Liver (tissue), 9 donors: Measurements from ENCODE around the gene SPTBN5. TPM values are rescaled to one million over a fixed set of nuclear protein-coding genes. Genes with fewer than 3 reads are reported as not detected.

Source experiments
- DNase-seq: peaks from one replicate; pipeline ENCODE4 v3.0.0-alpha.2; 2017; ENCODE audit warnings: low spot score
- H3K27ac ChIP-seq, 2 donors: one replicate each; pipeline ENCODE4 v1.7.0; 2013; ENCODE audit warnings: inconsistent platforms in 2 of 2, low read length in 2 of 2, control low read depth in 1 of 2, low read depth in 1 of 2, mild to moderate bottlenecking in 1 of 2
- H3K27me3 ChIP-seq, 4 donors: one replicate each; pipeline versions ENCODE4 v1.6.1 to v1.7.0; 2013; ENCODE audit warnings: low read length in 3 of 4, inconsistent platforms in 1 of 4, mild to moderate bottlenecking in 1 of 4, moderate library complexity in 1 of 4; ENCODE audit not compliant: control insufficient read depth in 4 of 4, insufficient read depth in 4 of 4
- H3K36me3 ChIP-seq, 4 donors: one replicate each; pipeline versions ENCODE4 v1.6.1 to v1.7.0; 2013; ENCODE audit warnings: low read length in 3 of 4, mild to moderate bottlenecking in 3 of 4, low read depth in 1 of 4, moderate library complexity in 1 of 4; ENCODE audit not compliant: control insufficient read depth in 4 of 4, insufficient read depth in 3 of 4
- H3K4me1 ChIP-seq, 4 donors: one replicate each; pipeline versions ENCODE4 v1.6.1 to v1.7.0; 2013; ENCODE audit warnings: low read length in 3 of 4, mild to moderate bottlenecking in 3 of 4, moderate library complexity in 1 of 4; ENCODE audit not compliant: control insufficient read depth in 4 of 4, insufficient read depth in 4 of 4
- H3K4me3 ChIP-seq, 3 donors: one replicate each; pipeline versions ENCODE4 v1.6.1 to v1.7.0; 2013; ENCODE audit warnings: low read length in 3 of 3, control low read depth in 1 of 3, low read depth in 1 of 3, mild to moderate bottlenecking in 1 of 3
- H3K9ac ChIP-seq, 2 donors: one replicate each; pipeline ENCODE4 v1.7.0; 2013; ENCODE audit warnings: low read length in 2 of 2, mild to moderate bottlenecking in 2 of 2, moderate library complexity in 2 of 2, control low read depth in 1 of 2, low read depth in 1 of 2
- H3K9me3 ChIP-seq, 4 donors: one replicate each; pipeline versions ENCODE4 v1.6.1 to v1.7.0; 2013; ENCODE audit warnings: low read length in 3 of 4; ENCODE audit not compliant: control insufficient read depth in 4 of 4
- CTCF ChIP-seq: fragments of 150-350 bp; IDR thresholded peaks from 2 replicates; pipeline ENCODE4 v1.5.1; 2017; ENCODE audit warnings: improper control_type of control experiment, low read depth, low read length; ENCODE audit not compliant: missing input control
- EGR1 ChIP-seq, 2 donors: IDR thresholded peaks; 2 replicates each; pipeline ENCODE4 v1.6.1; 2016 to 2018; ENCODE audit warnings: antibody characterized with exemption in 2 of 2, low read depth in 2 of 2
- FOXA1 ChIP-seq: IDR thresholded peaks from 2 replicates; pipeline ENCODE4 v1.6.1; 2016; ENCODE audit warnings: antibody characterized with exemption
- FOXA2 ChIP-seq: IDR thresholded peaks from 2 replicates; pipeline ENCODE4 v1.6.1; 2016; ENCODE audit warnings: antibody characterized with exemption
- GABPA ChIP-seq, 2 donors: IDR thresholded peaks in 1 of 2; conservative IDR thresholded peaks in 1 of 2; 2 replicates each; pipeline ENCODE4 v1.6.1; 2016; ENCODE audit warnings: antibody characterized with exemption in 2 of 2, mild to moderate bottlenecking in 1 of 2, moderate library complexity in 1 of 2
- HNF4A ChIP-seq, 2 donors: conservative IDR thresholded peaks; 2 replicates each; pipeline ENCODE4 v1.6.1; 2016; ENCODE audit warnings: antibody characterized with exemption in 2 of 2, mild to moderate bottlenecking in 2 of 2
- HNF4G ChIP-seq: IDR thresholded peaks from 2 replicates; pipeline ENCODE4 v1.6.1; 2016; ENCODE audit warnings: antibody characterized with exemption
- JUND ChIP-seq, 2 donors: IDR thresholded peaks; 2 replicates each; pipeline ENCODE4 v1.6.1; 2016; ENCODE audit warnings: antibody characterized with exemption in 2 of 2
- MAX ChIP-seq: IDR thresholded peaks from 2 replicates; pipeline ENCODE4 v1.6.1; 2016; ENCODE audit warnings: antibody characterized with exemption
- NR2F2 ChIP-seq: IDR thresholded peaks from 2 replicates; pipeline ENCODE4 v1.6.1; 2016; ENCODE audit warnings: antibody characterized with exemption
- RAD21 ChIP-seq, 2 donors: IDR thresholded peaks; 2 replicates each; pipeline ENCODE4 v1.6.1; 2016; ENCODE audit warnings: antibody characterized with exemption in 2 of 2, mild to moderate bottlenecking in 2 of 2
- REST ChIP-seq: IDR thresholded peaks from 2 replicates; pipeline ENCODE4 v1.6.1; 2016; ENCODE audit warnings: antibody characterized with exemption, mild to moderate bottlenecking
- RXRA ChIP-seq, 2 donors: IDR thresholded peaks; 2 replicates each; pipeline ENCODE4 v1.6.1; 2017 to 2018; ENCODE audit warnings: antibody characterized with exemption in 2 of 2, mild to moderate bottlenecking in 1 of 2
- SP1 ChIP-seq: IDR thresholded peaks from 2 replicates; pipeline ENCODE4 v1.6.1; 2018; ENCODE audit warnings: antibody characterized with exemption, mild to moderate bottlenecking
- TAF1 ChIP-seq: conservative IDR thresholded peaks from 2 replicates; pipeline ENCODE4 v1.6.1; 2016; ENCODE audit warnings: antibody characterized with exemption, mild to moderate bottlenecking
- YY1 ChIP-seq: IDR thresholded peaks from 2 replicates; pipeline ENCODE4 v1.6.1; 2016; ENCODE audit warnings: antibody characterized with exemption, mild to moderate bottlenecking
- polyA plus RNA-seq, 2 donors: library from polyadenylated mRNA; stranded (reverse) in 1 of 2; unstranded in 1 of 2; fragments of 200-250 nt in 1 of 2; fragments of >200 nt in 1 of 2; fragmentation: Nextera tagmentation in 1 of 2; extraction: Ambion mirVana in 1 of 2; gene quantifications; one replicate each; pipeline versions ENCODE4 v1.2.1 to v1.2.3, GENCODE V29; 2013 to 2015
- total RNA-seq, 2 donors: library from RNA; depleted of rRNA; stranded (reverse); fragments of >200 nt; gene quantifications; one replicate each; pipeline ENCODE4 v1.2.3, GENCODE V29; 2014
- TF ChIP-seq, protein P1 (sequence below): IDR thresholded peaks from 2 replicates; pipeline ENCODE4 v1.6.1; 2016; ENCODE audit warnings: antibody characterized with exemption
- TF ChIP-seq, protein P2 (sequence below): IDR thresholded peaks from 2 replicates; pipeline ENCODE4 v1.6.1; 2016; ENCODE audit warnings: antibody characterized with exemption
- donor health status: healthy.
- donor health status: healthy.
- donor health status: healthy.
- donor health status: healthy.
- donor health status: healthy.

The SPTBN5 gene
- total and polyA plus RNA-seq, 4 donors, result 0.12 to 1.7 (median 0.17) TPM

DNA sequence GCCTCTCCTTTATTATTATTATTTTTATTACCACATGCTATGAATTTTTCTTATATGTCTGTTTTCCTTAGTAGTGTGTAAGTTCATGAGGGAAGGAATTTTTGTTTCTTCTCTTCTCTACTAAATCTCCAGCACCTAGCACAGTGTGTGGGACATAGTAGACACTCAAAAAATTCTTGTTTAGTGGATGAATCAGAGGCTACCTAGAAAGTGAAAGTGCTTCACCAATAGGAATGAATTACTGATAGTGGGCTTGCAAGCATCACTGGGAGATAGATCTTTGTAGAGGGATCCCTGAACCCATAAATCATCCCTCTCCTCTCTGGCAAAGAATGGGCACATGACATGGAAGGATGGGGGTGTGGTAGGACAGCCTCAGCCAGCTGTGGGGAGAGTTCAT is 8.5 kb downstream of the SPTBN5 start:
- H3K9me3 ChIP-seq, result no peaks in the 10 kb centered on the region
- no peak overlapping the region for H3K4me3 ChIP-seq
- H3K27ac ChIP-seq, result peak overlapping the region in 1 of 2 donors; percentile 22
- DNase-seq, result no peak
- TF ChIP-seq MAX (no peak), REST (no peak), RAD21 (IDR thresholded peaks at IDR 0.05) (no peak), FOXA2 (no peak), EGR1 (IDR thresholded peaks at IDR 0.05; ENCODE audit: low read depth in 2 of 2) (no peak), YY1 (no peak), TAF1 (no peak), HNF4A (conservative IDR thresholded peaks at IDR 0.05) (no peak), FOXA1 (no peak), SP1 (no peak), HNF4G (no peak), CTCF (no peak), RXRA (IDR thresholded peaks at IDR 0.05) (no peak), NR2F2 (no peak), JUND (IDR thresholded peaks at IDR 0.05) (no peak), GABPA (IDR thresholded peaks at IDR 0.05 in 1 of 2, conservative IDR thresholded peaks at IDR 0.05 in 1 of 2) (no peak)
- TF ChIP-seq, protein P1, sequence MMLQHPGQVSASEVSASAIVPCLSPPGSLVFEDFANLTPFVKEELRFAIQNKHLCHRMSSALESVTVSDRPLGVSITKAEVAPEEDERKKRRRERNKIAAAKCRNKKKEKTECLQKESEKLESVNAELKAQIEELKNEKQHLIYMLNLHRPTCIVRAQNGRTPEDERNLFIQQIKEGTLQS, result no peak
- TF ChIP-seq, protein P2, sequence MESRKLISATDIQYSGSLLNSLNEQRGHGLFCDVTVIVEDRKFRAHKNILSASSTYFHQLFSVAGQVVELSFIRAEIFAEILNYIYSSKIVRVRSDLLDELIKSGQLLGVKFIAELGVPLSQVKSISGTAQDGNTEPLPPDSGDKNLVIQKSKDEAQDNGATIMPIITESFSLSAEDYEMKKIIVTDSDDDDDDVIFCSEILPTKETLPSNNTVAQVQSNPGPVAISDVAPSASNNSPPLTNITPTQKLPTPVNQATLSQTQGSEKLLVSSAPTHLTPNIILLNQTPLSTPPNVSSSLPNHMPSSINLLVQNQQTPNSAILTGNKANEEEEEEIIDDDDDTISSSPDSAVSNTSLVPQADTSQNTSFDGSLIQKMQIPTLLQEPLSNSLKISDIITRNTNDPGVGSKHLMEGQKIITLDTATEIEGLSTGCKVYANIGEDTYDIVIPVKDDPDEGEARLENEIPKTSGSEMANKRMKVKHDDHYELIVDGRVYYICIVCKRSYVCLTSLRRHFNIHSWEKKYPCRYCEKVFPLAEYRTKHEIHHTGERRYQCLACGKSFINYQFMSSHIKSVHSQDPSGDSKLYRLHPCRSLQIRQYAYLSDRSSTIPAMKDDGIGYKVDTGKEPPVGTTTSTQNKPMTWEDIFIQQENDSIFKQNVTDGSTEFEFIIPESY, result no peak
- H3K36me3 ChIP-seq, result no peaks in the 10 kb centered on the region
- H3K27me3 ChIP-seq, result no peaks in the 10 kb centered on the region
- peaks cover 26 to 44% (median 33%) of the 10 kb centered on the region in 4 donors for H3K4me1 ChIP-seq
- H3K9ac ChIP-seq, result no peak overlapping the region
